ENCODE data around the gene AOPEP. TPM values are rescaled to one million over a fixed set of nuclear protein-coding genes. Genes with fewer than 3 reads are reported as not detected.

Gene AOPEP
- total RNA-seq, 1 donor from 2014 or later, result 92.3 TPM

DNA sequence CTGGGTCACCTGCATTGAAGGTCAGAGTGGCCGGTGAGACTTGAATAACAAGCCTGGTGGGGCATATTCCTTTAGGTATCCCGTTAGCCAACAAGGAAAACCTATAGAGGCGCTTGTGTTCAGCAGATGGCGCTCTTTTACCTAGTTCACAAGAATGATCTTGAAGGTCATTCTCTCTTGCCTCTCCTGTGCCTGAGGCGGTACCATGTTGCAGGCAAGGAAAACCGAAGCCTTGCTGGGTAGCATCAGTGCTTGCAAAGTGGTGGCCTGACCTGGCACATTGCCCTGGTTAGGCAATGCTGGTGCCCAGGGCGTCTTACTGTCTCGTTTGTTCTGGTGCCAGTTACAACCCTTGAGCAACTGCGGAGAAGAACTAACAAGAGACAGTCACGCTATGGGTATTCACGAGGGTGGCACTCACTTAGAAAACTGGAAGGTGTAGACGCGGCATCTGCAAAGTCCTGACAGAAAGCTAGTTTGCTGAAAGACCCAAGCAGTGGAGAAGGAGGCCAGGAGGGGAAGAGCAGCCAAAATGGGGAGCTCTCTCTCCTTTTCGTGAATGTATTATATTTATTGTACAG is 56.7 kb downstream of the AOPEP start:
- Mint-ChIP-seq H3K9me3 (ENCODE audit: low read depth) (no peaks in the 10 kb centered on the region), H3K4me3 (ENCODE audit: unreplicated experiment) (no peak overlapping the region), H3K27me3 (ENCODE audit: low read depth) (no peaks in the 10 kb centered on the region), H3K27ac (ENCODE audit: unreplicated experiment) (peak overlapping the region; percentile 92), H3K4me1 (ENCODE audit: low read depth) (peaks cover 46% of the 10 kb centered on the region), H3K36me3 (ENCODE audit: low read depth) (no peaks in the 10 kb centered on the region)
- no peak for DNase-seq (ENCODE audit: low spot score)
- TF ChIP-seq, protein P1, sequence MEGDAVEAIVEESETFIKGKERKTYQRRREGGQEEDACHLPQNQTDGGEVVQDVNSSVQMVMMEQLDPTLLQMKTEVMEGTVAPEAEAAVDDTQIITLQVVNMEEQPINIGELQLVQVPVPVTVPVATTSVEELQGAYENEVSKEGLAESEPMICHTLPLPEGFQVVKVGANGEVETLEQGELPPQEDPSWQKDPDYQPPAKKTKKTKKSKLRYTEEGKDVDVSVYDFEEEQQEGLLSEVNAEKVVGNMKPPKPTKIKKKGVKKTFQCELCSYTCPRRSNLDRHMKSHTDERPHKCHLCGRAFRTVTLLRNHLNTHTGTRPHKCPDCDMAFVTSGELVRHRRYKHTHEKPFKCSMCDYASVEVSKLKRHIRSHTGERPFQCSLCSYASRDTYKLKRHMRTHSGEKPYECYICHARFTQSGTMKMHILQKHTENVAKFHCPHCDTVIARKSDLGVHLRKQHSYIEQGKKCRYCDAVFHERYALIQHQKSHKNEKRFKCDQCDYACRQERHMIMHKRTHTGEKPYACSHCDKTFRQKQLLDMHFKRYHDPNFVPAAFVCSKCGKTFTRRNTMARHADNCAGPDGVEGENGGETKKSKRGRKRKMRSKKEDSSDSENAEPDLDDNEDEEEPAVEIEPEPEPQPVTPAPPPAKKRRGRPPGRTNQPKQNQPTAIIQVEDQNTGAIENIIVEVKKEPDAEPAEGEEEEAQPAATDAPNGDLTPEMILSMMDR (IDR thresholded peaks at IDR 0.05), result peak; percentile 90

DNA sequence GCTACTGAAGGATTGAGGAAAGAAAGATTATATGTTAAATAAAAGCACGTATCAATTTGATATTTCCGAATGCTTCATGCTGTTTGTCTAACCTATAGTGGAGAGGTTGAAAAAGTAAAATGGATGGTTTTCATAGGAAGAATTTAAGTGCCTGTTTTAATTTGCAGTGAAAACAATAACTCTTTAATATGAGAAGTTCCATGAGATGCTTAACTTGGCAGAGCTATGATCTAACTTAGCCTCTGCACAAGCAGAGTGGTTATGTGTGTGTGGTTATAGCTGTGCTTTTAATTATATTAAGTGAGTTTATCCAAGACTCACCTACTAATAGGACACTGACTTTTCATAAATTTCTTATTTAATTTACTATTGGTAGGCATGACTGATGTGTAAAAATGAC is 57.4 kb downstream of the AOPEP start:
- Mint-ChIP-seq H3K4me1 (ENCODE audit: low read depth) (peaks cover 44% of the 10 kb centered on the region), H3K36me3 (ENCODE audit: low read depth) (no peaks in the 10 kb centered on the region)

DNA sequence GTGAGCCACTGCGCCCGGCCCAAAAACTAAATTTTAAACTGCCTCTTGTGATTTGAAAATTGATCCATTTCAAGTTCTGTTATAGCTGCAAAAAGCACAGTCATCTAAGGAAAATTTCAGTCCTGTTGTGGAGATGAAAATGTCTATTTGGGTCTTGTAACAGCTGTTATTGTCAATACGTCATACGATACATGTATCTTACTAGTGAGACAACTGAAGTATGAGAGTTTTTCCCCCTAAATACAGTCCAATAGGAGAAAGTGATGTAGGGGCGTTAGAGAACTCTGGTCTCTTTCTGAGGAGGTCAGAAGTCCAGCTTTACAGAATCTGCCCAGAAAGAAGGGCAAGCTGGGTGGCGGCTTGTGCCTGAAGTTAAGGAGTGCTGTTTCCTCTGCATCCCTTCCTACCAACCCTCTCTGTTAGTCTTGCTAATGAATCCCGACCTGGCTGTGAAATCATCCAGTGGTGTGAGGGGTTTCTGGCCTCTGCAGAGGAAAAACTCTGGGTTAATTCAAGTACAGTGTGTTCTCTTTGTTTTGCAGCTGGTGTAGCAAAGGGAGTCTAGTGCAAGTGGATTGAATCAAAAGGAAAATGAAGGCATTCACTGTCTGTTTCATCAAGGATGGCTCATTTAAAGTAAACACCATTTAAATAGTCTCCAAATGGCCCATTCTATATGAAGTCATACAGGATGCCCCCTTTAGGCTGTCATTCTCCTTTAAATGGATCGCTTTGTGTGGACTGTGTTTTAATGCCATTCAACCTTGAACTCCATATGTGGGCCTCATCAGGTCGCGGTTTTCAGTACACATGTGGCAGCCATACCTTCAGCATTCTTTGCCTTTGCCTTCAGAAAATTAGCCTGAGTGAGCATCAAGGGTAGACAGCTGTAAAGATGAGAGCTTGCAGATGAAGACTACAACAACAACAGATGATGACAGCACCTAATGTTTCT is 59.0 kb downstream of the AOPEP start:
- Mint-ChIP-seq H3K27me3 (ENCODE audit: low read depth) (no peaks in the 10 kb centered on the region), H3K4me3 (ENCODE audit: unreplicated experiment) (no peak overlapping the region), H3K27ac (ENCODE audit: unreplicated experiment) (no peak overlapping the region), H3K36me3 (ENCODE audit: low read depth) (no peaks in the 10 kb centered on the region), H3K9me3 (ENCODE audit: low read depth) (no peaks in the 10 kb centered on the region), H3K4me1 (ENCODE audit: low read depth) (peaks cover 43% of the 10 kb centered on the region)
- DNase-seq (ENCODE audit: low spot score), result no peak
- TF ChIP-seq, protein P1 (IDR thresholded peaks at IDR 0.05), result no peak

More for the DNA sequence above, 57.4 kb downstream of the AOPEP start:
- H3K27ac Mint-ChIP-seq (ENCODE audit: unreplicated experiment), result peak overlapping the region; percentile 57
- H3K4me3 Mint-ChIP-seq (ENCODE audit: unreplicated experiment), result no peak overlapping the region
- TF ChIP-seq, protein P1 (IDR thresholded peaks at IDR 0.05), result no peak
- DNase-seq (ENCODE audit: low spot score), result no peak
- H3K27me3 Mint-ChIP-seq (ENCODE audit: low read depth), result no peaks in the 10 kb centered on the region
- no peaks in the 10 kb centered on the region for H3K9me3 Mint-ChIP-seq (ENCODE audit: low read depth)

DNA sequence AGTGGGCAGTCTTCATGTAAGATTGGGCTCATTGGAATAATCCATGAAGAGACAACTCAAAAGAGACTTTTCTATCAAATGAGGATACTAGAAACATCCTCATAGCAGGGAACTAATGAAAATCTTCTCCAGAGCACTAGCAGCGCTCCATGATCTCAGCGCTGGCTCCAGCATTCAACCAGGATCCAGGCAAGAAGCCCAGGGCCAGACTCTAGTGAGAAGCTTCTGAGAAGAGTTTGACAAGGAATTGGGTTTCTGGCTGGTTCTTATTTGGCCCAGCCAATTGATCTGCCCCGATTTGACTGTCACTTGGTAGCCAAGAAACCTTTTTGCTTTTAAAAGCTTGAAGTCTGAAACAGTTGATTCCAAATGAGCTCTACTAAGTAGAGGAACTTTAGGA is 60.1 kb downstream of the AOPEP start:
- no peak overlapping the region for H3K27ac Mint-ChIP-seq (ENCODE audit: unreplicated experiment)
- no peaks in the 10 kb centered on the region for H3K27me3 Mint-ChIP-seq (ENCODE audit: low read depth)
- TF ChIP-seq, protein P1 (IDR thresholded peaks at IDR 0.05), result no peak
- peaks cover 2% of the 10 kb centered on the region for H3K36me3 Mint-ChIP-seq (ENCODE audit: low read depth)
- peaks cover 40% of the 10 kb centered on the region for H3K4me1 Mint-ChIP-seq (ENCODE audit: low read depth)
- H3K9me3 Mint-ChIP-seq (ENCODE audit: low read depth), result no peaks in the 10 kb centered on the region
- no peak for DNase-seq (ENCODE audit: low spot score)
- H3K4me3 Mint-ChIP-seq (ENCODE audit: unreplicated experiment), result no peak overlapping the region

DNA sequence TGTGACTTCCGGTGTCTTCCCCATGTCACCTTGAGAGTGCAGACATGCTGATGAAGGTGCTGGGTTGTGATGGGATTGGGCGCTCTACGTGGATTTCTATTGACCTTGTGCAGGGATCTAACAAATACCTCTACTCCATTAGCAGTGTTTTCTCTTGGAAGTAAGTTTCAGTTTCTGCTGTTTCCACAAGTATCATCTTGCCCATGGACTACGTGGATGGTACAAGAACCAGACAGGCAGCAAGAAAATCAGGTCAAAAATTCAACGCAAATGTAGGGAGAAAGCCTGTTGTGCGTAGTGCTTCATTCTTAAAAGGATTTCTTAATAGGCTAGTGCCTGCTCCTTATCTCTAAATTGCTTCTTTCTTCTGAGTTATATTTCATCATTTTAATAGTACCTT is 60.8 kb downstream of the AOPEP start:
- H3K27me3 Mint-ChIP-seq (ENCODE audit: low read depth), result no peaks in the 10 kb centered on the region
- no peaks in the 10 kb centered on the region for H3K9me3 Mint-ChIP-seq (ENCODE audit: low read depth)
- H3K27ac Mint-ChIP-seq (ENCODE audit: unreplicated experiment), result no peak overlapping the region
- DNase-seq (ENCODE audit: low spot score), result no peak
- H3K4me1 Mint-ChIP-seq (ENCODE audit: low read depth), result peaks cover 40% of the 10 kb centered on the region
- no peak overlapping the region for H3K4me3 Mint-ChIP-seq (ENCODE audit: unreplicated experiment)
- H3K36me3 Mint-ChIP-seq (ENCODE audit: low read depth), result peaks cover 2% of the 10 kb centered on the region
- TF ChIP-seq, protein P1 (IDR thresholded peaks at IDR 0.05), result no peak
